Activated T-cell treated with anti-CD3 and anti-CD28 coated beads, Interleukin-2, amount 50 U/mL, for 72 hours (primary cell): ENCODE measurements around the gene ZNF487. TPM values are rescaled to one million over a fixed set of nuclear protein-coding genes. Genes with fewer than 3 reads are reported as not detected.

ENCODE experiments used
- ATAC-seq, 2 donors: fragments of 150-1000 bp; cut with Tn5 transposase; replicated peaks in 1 of 2; 2 replicates each; pipeline ENCODE4 v1.10.0; 2021; ENCODE audit warnings: moderate library complexity in 2 of 2, mild to moderate bottlenecking in 1 of 2
- DNase-seq, 2 donors: peaks; one replicate each; pipeline ENCODE4 v3.0.0; 2021 to 2022; ENCODE audit warnings: mixed read lengths in 1 of 2
- H3K27ac Mint-ChIP-seq: one replicate; pipeline ENCODE4 v1.8.0; 2022; ENCODE audit warnings: mild to moderate bottlenecking, moderate library complexity, mixed read lengths
- H3K27me3 Mint-ChIP-seq: one replicate; pipeline ENCODE4 v1.8.0; 2022; ENCODE audit warnings: low read depth, mixed read lengths
- H3K36me3 Mint-ChIP-seq, 2 donors: one replicate each; pipeline ENCODE4 v1.8.0; 2022; ENCODE audit warnings: mixed read lengths in 2 of 2, mild to moderate bottlenecking in 1 of 2; ENCODE audit not compliant: insufficient read depth in 2 of 2
- H3K4me1 Mint-ChIP-seq: one replicate; pipeline ENCODE4 v1.8.0; 2022; ENCODE audit warnings: low read depth, mixed read lengths
- H3K4me3 Mint-ChIP-seq, 2 donors: one replicate each; pipeline ENCODE4 v1.8.0; 2022; ENCODE audit warnings: mild to moderate bottlenecking in 2 of 2, mixed read lengths in 2 of 2, moderate library complexity in 2 of 2
- H3K9me3 Mint-ChIP-seq, 2 donors: one replicate each; pipeline ENCODE4 v1.8.0; 2022; ENCODE audit warnings: mixed read lengths in 2 of 2
- total RNA-seq, 2 donors: library from RNA; stranded (reverse); gene quantifications; one replicate each; pipeline ENCODE4 v1.2.3, GENCODE V29; 2022

Gene ZNF487
- total RNA-seq, 2 donors from 2014 or later: 2.9 to 3.6 TPM

DNA sequence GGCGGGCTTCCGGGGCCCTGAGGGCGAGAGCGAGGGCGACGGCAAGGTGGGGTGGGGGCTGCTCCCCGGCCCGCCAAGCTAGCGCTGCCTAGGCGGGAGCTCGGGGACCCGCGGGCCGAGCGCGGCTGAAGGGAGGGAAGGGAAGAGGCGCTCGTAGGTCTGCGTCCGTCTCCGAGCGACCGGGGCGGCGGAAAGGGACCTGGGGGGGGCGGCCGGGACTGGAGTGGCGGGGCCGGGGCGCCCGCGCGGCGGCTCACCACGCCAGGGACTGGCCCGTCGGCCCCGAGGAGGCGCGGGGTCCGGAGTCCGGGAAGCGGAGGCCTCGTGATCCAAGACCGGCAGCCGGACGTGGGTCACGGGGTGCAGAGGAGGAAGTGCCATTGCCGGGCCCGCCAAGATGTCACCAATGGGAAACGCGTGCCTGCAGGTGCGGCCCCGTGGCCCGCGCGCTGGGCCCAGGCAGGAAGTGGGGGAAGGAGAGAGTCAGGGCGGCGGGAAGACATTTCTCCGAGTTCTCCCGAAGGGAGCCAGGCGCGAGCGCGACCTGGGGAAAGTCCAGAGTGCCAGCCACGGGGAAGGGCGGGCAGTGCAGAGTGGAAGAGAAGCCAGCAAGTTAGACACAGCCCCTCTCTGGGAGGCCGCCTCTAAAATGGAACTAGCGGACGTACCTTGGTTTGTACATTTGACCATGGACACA is 39.8 kb upstream of the ZNF487 start:
- ATAC-seq (peak; percentile 79 to 85), DNase-seq (peak; percentile 88 to 89)
- peak overlapping the region; percentile 94 to 100 for H3K4me3 Mint-ChIP-seq
- H3K4me1 Mint-ChIP-seq: peaks cover 80% of the 10 kb centered on the region
- peak overlapping the region; percentile 99 for H3K27ac Mint-ChIP-seq
- H3K27me3 Mint-ChIP-seq: no peaks in the 10 kb centered on the region
- H3K9me3 Mint-ChIP-seq: no peaks in the 10 kb centered on the region
- peaks cover 26 to 35% of the 10 kb centered on the region in 2 donors for H3K36me3 Mint-ChIP-seq

DNA sequence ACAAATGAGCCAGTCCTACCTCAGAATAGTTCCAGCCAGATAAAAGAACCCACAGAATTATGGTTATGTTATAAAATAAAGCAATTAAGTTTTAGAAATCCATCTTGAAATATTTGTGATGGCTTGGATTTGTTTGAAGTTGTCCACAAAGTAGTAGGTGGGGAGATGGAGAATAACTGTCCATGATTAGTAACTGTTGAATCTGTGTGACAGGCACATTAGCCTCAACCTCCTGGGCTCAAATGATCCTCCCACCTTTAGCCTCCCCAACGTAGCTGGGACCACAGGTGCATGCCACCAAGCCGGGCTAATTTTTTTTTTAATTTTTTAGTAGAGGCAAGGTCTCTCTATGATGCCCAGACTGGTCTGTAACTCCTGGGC is 38.0 kb upstream of the ZNF487 start:
- no peak for ATAC-seq
- Mint-ChIP-seq H3K4me1 (peaks cover 80% of the 10 kb centered on the region), H3K27ac (peak overlapping the region; percentile 99), H3K36me3 (peaks cover 18 to 27% of the 10 kb centered on the region in 2 donors), H3K4me3 (peak overlapping the region; percentile 94 to 100), H3K9me3 (no peaks in the 10 kb centered on the region), H3K27me3 (no peaks in the 10 kb centered on the region)
- DNase-seq: no peak

DNA sequence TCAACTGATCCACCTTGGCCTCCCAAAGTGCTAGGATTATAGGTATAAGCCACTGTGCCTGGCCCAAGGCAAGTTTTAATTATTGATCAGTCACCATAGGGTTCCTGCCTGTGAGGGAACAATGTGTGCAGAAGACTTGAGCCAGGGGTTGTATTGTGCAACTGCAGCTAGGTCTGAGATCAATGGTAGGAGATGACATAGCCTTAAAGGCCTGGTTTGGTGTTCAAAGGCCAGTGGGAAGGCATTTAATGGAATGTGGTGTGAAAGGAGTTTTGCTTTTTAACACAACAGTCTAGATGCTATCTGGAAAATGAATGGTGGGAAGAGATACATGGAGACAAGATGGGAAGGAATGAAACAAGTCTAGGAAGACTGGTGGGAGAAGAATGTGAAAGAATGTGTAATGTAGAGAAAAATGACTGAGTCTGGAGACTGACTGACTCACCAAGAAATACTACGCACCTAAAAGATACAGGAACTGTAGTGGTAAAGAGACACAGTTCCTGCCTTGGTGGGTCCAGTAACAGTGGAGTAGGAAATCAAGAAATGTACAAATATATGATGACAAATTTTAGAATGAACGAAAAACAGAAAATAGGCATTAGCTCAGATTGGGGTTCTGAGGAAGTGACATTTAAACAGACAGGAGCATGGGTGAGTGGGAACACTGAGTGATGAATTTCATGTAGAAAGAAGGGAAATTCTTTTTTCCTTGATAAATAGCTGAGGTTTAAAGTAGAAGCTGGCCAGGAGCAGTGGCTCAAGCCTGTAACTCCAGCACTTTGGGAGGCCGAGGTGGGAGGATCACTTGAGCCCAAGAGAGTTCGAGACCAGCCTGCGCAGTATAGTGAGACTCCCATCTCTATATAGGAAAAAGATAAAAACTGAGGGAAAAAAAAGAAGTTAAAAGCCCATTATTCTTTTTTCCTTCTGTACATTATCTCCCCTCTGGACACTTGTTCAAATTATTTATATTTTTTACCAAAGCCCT is 37.3 kb upstream of the ZNF487 start:
- Mint-ChIP-seq H3K36me3 (peaks cover 19 to 33% of the 10 kb centered on the region in 2 donors), H3K27me3 (no peaks in the 10 kb centered on the region), H3K9me3 (no peaks in the 10 kb centered on the region), H3K4me3 (peak overlapping the region; percentile 94 to 100), H3K4me1 (peaks cover 82% of the 10 kb centered on the region), H3K27ac (peak overlapping the region; percentile 99)
- no peak for DNase-seq
- peak; percentile 34 to 55 for ATAC-seq

DNA sequence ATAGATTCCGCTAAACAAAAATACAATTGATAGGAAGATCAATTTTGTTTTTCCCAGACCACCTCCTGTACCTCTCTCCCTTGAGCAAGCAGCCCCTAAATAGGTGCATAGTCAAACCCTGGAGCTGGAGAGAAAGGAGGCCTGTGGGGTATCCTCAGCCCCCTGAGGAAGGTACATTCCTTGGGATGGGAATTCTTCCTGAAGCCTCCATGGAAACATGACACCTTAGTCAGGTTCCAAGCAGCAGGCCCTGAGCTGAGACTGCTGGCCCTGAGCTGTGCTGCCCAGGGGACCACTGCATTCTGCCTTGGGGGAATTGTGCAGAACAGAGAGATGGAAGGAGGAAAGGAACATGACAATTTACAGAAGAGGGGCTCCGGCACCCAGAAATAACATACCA is 35.3 kb upstream of the ZNF487 start:
- no peak for DNase-seq
- peak overlapping the region; percentile 99 for H3K27ac Mint-ChIP-seq
- ATAC-seq: no peak
- peaks cover 19 to 35% of the 10 kb centered on the region in 2 donors for H3K36me3 Mint-ChIP-seq
- no peaks in the 10 kb centered on the region for H3K27me3 Mint-ChIP-seq
- H3K4me1 Mint-ChIP-seq: peaks cover 78% of the 10 kb centered on the region
- no peaks in the 10 kb centered on the region for H3K9me3 Mint-ChIP-seq
- H3K4me3 Mint-ChIP-seq: peak overlapping the region; percentile 94 to 100

DNA sequence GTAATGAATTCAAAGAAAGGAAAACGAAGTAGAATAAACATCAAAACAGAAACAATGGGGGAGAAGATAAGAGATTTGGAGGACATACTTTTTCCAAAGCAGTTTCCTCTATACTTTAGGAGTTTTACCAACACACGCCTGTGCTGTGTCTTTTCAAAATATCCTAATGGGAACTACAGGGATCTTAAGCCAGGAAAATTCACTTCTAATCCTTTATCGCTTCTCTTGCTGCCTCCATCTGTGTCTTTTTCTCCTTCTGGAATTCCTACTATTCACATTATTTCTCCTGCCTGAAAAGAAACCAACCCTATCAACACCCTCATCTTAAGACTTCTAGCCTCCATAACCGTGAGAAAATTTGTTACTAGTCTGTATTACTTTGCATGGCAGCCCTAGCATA is 34.7 kb upstream of the ZNF487 start:
- peak overlapping the region; percentile 94 to 100 for H3K4me3 Mint-ChIP-seq
- H3K36me3 Mint-ChIP-seq: peaks cover 19 to 33% of the 10 kb centered on the region in 2 donors
- H3K4me1 Mint-ChIP-seq: peaks cover 78% of the 10 kb centered on the region
- ATAC-seq (no peak), DNase-seq (no peak)
- peak overlapping the region; percentile 99 for H3K27ac Mint-ChIP-seq
- H3K27me3 Mint-ChIP-seq: no peaks in the 10 kb centered on the region
- no peaks in the 10 kb centered on the region for H3K9me3 Mint-ChIP-seq

DNA sequence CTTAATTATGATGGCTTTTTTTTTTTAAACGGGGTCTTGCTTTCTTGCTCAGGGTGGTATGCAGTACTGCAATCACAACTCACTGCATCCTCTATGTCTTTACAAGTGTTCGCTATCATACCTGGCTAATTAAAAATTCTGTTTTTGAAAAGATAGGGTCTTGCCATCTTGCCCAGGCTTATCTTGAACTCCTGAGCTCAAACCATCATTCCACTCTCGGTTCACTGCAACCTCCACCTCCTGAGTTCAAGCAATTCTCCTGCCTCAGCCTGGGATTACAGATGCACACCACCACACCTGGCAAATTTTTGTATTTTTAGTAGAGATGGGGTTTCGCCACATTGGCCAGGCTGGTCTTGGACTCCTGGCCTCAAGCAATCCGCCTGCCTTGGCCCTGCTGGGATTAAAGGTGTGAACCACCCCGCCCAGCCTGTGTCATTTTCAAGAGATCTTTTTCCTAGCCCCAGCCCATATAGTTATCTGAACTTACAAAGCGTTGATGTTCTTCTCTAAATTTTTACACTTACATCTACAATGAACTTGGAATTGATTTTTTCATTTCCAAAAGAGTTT is 33.9 kb upstream of the ZNF487 start:
- Mint-ChIP-seq H3K36me3 (peaks cover 17 to 34% of the 10 kb centered on the region in 2 donors), H3K4me3 (peak overlapping the region; percentile 94 to 100), H3K9me3 (no peaks in the 10 kb centered on the region), H3K27ac (peak overlapping the region; percentile 99), H3K4me1 (peaks cover 75% of the 10 kb centered on the region), H3K27me3 (no peaks in the 10 kb centered on the region)
- DNase-seq (no peak), ATAC-seq (no peak)

DNA sequence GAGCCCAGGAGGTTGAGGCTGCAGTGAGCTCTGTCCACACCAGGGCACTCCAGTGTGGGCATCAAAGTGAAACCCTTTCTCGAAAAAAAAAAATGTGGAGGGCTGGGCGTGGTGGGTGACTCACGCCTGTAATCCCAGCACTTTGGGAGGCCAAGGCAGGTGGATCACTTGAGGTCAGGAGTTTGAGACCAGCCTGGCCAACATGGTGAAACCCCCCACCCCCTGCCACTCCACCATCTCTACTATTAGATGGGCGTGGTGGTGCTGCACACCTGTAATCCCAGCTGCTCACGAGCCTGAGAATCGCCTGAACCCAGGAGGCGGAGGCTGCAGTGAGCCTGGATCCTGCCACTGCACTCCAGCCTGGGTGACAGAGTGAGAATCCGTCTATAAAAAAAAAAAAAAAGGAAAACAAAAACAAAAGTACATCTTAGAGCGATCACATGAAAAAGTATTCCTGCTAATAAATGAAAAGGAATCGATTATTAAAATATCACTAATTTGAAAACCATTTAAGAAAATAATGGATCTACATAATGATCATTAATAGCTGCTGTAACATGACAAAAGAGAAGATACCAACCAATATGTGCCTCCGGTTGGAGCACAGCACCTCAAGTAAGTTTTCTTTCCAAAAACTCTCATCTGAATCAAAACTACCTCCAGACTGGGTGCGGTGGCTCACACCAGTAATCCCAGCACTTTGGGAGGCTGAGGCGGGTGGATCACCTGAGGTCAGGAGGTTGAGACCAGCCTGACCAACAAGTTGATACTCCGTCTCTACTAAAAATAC is 32.8 kb upstream of the ZNF487 start:
- DNase-seq (no peak), ATAC-seq (peak in 1 of 2 donors; percentile 8)
- no peaks in the 10 kb centered on the region for H3K27me3 Mint-ChIP-seq
- peak overlapping the region; percentile 99 for H3K27ac Mint-ChIP-seq
- H3K36me3 Mint-ChIP-seq: peaks cover 16 to 37% of the 10 kb centered on the region in 2 donors
- peak overlapping the region; percentile 94 to 100 for H3K4me3 Mint-ChIP-seq
- H3K9me3 Mint-ChIP-seq: no peaks in the 10 kb centered on the region
- peaks cover 63% of the 10 kb centered on the region for H3K4me1 Mint-ChIP-seq

DNA sequence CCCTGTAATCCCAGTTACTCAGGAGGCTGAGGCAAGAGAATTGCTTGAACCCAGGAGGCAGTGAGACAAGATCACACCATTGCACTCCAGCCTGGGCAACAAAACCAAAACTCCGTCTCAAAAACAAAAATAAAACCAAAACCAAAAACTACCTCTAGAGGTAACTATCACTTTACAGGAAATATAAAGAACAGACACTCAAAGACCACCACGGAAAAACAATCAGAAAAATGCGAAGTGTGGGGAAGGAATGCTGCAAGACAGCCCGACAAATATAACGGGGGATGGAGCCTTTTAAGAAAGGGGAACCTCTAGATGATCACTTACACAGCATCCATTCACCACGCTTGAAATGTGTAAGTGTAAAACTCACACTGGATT is 32.2 kb upstream of the ZNF487 start:
- Mint-ChIP-seq H3K27me3 (no peaks in the 10 kb centered on the region), H3K4me3 (peak overlapping the region; percentile 94 to 100), H3K4me1 (peaks cover 60% of the 10 kb centered on the region), H3K27ac (peak overlapping the region; percentile 97), H3K9me3 (no peaks in the 10 kb centered on the region), H3K36me3 (peaks cover 16 to 36% of the 10 kb centered on the region in 2 donors)
- ATAC-seq: no peak
- DNase-seq: no peak

DNA sequence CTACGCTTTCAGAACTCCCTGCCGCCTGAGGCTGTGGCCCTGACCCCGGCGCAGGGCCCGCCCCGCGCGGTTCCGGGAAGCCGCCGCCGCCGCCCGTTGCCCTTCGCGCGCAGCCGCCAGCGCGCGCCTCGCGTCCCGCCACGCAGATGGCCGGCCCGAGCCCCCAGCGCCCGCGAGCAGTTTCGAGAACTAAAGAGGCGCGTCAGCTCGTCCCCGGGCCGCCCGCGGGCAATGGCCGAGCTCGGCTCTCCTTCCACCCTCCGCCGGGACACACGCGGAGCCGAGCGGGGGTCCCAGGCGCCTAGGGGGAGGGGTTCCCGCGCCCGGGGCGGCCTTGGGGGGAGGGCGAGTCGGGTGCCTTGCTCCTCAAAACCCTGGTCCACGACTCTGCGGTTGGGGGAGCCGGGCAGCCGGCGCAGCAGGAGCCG is 29.7 kb upstream of the ZNF487 start:
- Mint-ChIP-seq H3K27ac (peak overlapping the region; percentile 99), H3K4me3 (peak overlapping the region; percentile 94 to 100), H3K4me1 (peaks cover 51% of the 10 kb centered on the region), H3K27me3 (no peaks in the 10 kb centered on the region), H3K36me3 (peaks cover 15 to 34% of the 10 kb centered on the region in 2 donors), H3K9me3 (no peaks in the 10 kb centered on the region)
- DNase-seq: peak; percentile 76 to 81
- ATAC-seq: peak; percentile 8 to 18

DNA sequence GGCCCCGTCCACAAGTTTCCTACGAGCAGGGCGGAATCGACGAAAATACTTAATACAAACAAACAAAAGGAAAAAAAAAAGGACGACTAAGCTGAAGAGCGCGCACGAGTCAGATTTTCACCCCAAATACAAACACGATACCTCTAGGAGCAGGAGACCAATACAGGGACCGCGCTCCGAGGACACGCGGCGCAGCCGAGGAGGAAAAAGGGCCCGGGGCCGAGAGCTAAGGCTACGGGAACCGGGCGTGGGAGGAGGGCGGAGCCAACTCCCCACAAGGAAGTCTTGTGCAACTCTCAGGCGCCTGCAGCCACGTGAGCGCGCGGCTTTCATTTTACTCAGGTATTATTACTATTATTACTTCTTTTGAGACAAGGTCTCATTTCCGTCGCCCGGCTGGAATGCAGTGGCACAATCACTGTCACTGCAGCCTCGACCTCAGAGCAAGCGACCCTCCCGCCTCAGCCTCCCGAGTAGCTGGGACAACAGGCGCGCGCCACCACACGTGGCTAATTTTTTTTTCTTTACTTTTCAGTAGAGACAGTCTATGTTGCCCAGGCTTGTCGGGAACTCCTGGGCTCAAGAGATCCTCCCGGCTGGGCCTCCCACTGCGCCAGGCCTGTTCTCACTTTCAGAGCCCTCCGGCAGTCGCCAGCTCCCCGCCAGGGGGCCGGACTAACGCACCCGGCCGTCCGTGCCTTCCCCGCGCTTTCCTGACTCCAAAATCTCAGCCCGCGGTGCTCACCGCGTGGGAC is 29.2 kb upstream of the ZNF487 start:
- peaks cover 45% of the 10 kb centered on the region for H3K4me1 Mint-ChIP-seq
- peaks cover 15 to 32% of the 10 kb centered on the region in 2 donors for H3K36me3 Mint-ChIP-seq
- no peaks in the 10 kb centered on the region for H3K9me3 Mint-ChIP-seq
- ATAC-seq (peak; percentile 49 to 50), DNase-seq (peak; percentile 92 to 93)
- H3K27me3 Mint-ChIP-seq: no peaks in the 10 kb centered on the region
- peak overlapping the region; percentile 94 to 100 for H3K4me3 Mint-ChIP-seq
- H3K27ac Mint-ChIP-seq: peak overlapping the region; percentile 99

DNA sequence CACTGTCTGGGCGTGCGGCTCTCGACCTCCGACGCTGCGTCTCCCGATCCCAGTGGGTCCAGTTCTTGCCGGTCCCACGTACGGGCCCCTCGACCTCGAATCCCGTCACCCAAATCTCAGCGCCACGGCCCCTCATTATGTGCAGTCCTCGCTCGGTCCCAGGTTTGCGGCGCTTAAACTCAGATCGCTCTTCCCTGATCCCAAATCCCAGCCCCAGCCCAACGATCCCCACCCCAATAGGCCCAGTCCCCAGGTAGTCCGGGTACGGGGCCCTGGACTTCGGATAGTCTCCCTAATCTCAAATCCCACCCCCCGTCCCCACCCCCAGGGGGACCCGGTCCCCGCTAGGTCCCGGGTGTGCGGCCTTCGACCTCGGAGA is 28.6 kb upstream of the ZNF487 start:
- no peaks in the 10 kb centered on the region for H3K9me3 Mint-ChIP-seq
- peak overlapping the region; percentile 86 for H3K27ac Mint-ChIP-seq
- DNase-seq (no peak), ATAC-seq (peak in 1 of 2 donors; percentile 1)
- H3K27me3 Mint-ChIP-seq: no peaks in the 10 kb centered on the region
- peaks cover 12 to 29% of the 10 kb centered on the region in 2 donors for H3K36me3 Mint-ChIP-seq
- peak overlapping the region; percentile 94 to 100 for H3K4me3 Mint-ChIP-seq
- H3K4me1 Mint-ChIP-seq: peaks cover 39% of the 10 kb centered on the region
